HS-5 (cell line): ENCODE measurements around the gene ZSCAN31.

Experiments
- DNase-seq: peaks from one replicate; pipeline ENCODE4 v3.0.0-alpha.2; 2012; ENCODE audit warnings: low read depth

Gene ZSCAN31

GRCh38 chr6:28353356-28353755 is 17.4 kb upstream of the ZSCAN31 start:
- DNase-seq = no peak

- DNase-seq = no peak
Measured at GRCh38 chr6:28351493-28351925, 15.6 kb upstream of the ZSCAN31 start.

GRCh38 chr6:28351087-28351486 is 15.1 kb upstream of the ZSCAN31 start:
- DNase-seq = no peak

- no peak for DNase-seq
Measured at GRCh38 chr6:28349892-28350737, 14.2 kb upstream of the ZSCAN31 start, which contains the start of gene ZKSCAN3. Gene ZKSCAN3, plus strand, starts transcription at chr6:28349947. Its CDS starts 9,640 bp downstream, at chr6:28359587.

- no peak for DNase-seq
Measured at GRCh38 chr6:28349344-28349891, 13.5 kb upstream of the ZSCAN31 start.

GRCh38 chr6:28347119-28347518 is 11.2 kb upstream of the ZSCAN31 start:
- no peak for DNase-seq

GRCh38 chr6:28345201-28345600 is 9.3 kb upstream of the ZSCAN31 start:
- DNase-seq = no peak

- no peak for DNase-seq
Measured at GRCh38 chr6:28343898-28344677, 8.1 kb upstream of the ZSCAN31 start.

- no peak for DNase-seq
Measured at GRCh38 chr6:28340310-28341095, 4.6 kb upstream of the ZSCAN31 start.

GRCh38 chr6:28337121-28337520 is 1.2 kb upstream of the ZSCAN31 start:
- DNase-seq = no peak

GRCh38 chr6:28336284-28337120 is 554 bp upstream of the ZSCAN31 start:
- DNase-seq = no peak

- DNase-seq = no peak
Measured at GRCh38 chr6:28335040-28335563, 846 bp downstream of the ZSCAN31 start.

GRCh38 chr6:28334286-28335039 is 1.5 kb downstream of the ZSCAN31 start:
- no peak for DNase-seq

GRCh38 chr6:28333599-28334018 is 2.3 kb downstream of the ZSCAN31 start:
- no peak for DNase-seq

GRCh38 chr6:28333047-28333446 is 2.9 kb downstream of the ZSCAN31 start:
- no peak for DNase-seq

- DNase-seq = no peak
Measured at GRCh38 chr6:28330041-28330440, 5.9 kb downstream of the ZSCAN31 start.

GRCh38 chr6:28326371-28326948 is 9.5 kb downstream of the ZSCAN31 start:
- DNase-seq = no peak

GRCh38 chr6:28323813-28324424 is 12.0 kb downstream of the ZSCAN31 start:
- no peak for DNase-seq

GRCh38 chr6:28322661-28323060 is 13.3 kb downstream of the ZSCAN31 start:
- DNase-seq = no peak
